Measurements from ENCODE around the gene NAALADL2. TPM values are rescaled to one million over a fixed set of nuclear protein-coding genes. Genes with fewer than 3 reads are reported as not detected.
"Not testable (repeated sequence)": the region's sequence is repeated elsewhere in the genome, so short reads cannot be mapped to it uniquely, and the experiment has no call there.

NAALADL2 gene
- total RNA-seq, 1 donor from 2014 or later = 2.2 TPM

GRCh38 chr3:175046601-175047000 is 187.5 kb downstream of the NAALADL2 start:
- ATAC-seq (ENCODE audit: poor library complexity) (no peak), DNase-seq (no peak)
- intact Hi-C loops (cut with DNase I) = no loop called here

- DNase-seq (no peak), ATAC-seq (ENCODE audit: poor library complexity) (no peak)
- intact Hi-C loops (cut with DNase I) = no loop called here
These were observed 188.7 kb downstream of the NAALADL2 start for GRCh38 chr3:175047786-175048185.

DNA sequence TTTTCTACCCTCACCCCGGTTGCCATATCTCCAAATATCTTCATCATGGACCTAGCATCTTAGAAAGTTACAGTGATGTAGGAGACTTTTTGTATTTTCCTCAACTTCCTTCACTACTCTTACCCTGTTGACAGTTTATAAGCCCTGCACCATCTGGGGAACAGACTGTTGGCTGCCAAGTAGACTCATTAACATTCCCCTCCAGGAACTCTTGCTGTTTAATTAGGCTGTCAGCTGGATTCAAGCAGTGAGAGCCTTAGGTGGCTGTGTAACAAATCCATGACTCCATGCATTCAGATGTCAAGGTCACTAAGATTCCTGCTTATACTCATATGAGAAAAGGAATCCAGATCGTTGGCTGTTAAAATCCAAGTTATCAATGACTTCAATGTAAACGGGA is 198.3 kb downstream of the NAALADL2 start:
- no peak for DNase-seq
- intact Hi-C loops (cut with DNase I) = no loop called here
- no peak for ATAC-seq (ENCODE audit: poor library complexity)

DNA sequence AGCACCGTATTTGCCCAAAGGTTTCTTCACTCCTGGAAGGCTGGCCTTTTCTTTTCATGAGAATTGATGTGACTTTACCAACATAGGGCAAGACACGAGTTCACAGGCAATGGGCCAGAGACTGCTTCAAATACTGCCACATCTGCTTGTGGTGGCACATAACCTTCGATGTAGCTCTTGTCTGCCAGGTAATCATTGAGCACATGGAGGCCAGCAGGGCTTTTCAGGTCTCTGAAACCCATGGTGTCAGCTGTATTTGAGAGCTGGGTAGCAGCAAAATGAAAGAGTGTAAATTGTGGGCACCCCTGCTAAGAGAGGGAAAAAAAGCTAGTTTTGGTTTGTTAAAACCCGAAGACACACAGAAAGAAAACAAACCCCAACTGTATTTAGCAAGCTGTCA is 200.7 kb downstream of the NAALADL2 start:
- no peak for ATAC-seq (ENCODE audit: poor library complexity)
- DNase-seq = no peak
- intact Hi-C loops (cut with DNase I) = no loop called here

DNA sequence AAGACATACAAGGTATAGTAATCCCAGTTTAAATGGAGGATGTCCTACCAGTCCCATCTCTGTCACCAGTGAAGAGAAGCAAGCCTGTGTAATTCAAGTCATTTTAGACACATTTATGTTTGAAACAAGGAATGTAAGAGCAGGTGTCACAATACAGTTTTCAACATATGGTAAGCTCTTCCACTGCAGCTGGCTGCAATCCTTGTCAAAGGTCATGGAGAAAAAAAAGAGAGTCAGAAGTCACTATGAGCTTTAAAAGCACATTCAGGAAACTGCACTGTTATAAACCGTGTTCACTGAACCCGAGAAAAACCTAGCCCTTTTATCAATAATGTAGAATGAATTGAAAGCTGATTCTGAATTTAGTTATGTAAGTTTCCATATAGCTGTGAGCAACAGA is 206.4 kb downstream of the NAALADL2 start:
- DNase-seq (no peak), ATAC-seq (ENCODE audit: poor library complexity) (no peak)
- intact Hi-C loops (cut with DNase I) = no loop called here

GRCh38 chr3:175066617-175067415 is 207.7 kb downstream of the NAALADL2 start:
- ATAC-seq (ENCODE audit: poor library complexity) (no peak), DNase-seq (no peak)
- intact Hi-C loops (cut with DNase I) = no loop called here

DNA sequence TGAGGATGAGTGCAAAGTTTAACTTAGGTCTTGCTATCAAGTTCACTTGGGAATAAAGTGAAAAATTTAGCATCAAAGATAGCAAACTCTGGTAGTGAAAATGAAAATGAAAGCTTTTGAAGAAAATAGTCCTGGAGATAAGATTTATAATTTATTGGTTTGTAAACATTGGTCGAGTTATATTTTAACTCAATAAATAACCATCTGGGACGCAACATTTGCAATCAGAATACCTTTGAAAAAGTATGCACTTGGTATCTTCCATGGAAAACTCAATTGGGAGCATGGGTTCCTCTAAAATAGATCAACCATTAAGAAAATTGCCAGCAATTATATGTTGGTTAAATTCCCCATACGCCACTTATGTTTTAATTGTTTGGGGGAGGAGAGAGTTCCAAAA is 209.5 kb downstream of the NAALADL2 start:
- intact Hi-C loops (cut with DNase I) = no loop called here
- DNase-seq (no peak), ATAC-seq (ENCODE audit: poor library complexity) (no peak)

DNA sequence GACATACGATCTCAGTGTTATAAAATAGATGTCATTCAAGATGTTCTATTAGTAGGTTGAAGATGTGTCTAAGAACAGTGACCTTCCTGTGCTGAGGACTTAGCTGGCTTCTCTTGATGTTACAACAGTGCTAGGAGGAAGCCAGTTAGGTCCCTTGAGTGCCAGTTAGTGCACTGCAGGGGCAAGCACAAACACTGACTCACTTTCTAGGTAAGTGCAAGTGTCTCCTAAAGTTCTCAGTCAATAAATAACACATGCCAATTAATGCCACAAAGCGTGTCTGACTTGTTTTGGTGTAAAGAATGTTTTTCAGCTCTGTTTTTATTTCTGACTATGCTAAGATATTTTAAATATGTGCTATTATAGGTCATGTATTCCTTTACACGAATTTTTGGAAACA is 211.8 kb downstream of the NAALADL2 start:
- DNase-seq (no peak), ATAC-seq (ENCODE audit: poor library complexity) (no peak)
- intact Hi-C loops (cut with DNase I) = no loop called here

GRCh38 chr3:175073219-175073905 is 214.2 kb downstream of the NAALADL2 start:
- DNase-seq (no peak), ATAC-seq (ENCODE audit: poor library complexity) (no peak)
- intact Hi-C loops (cut with DNase I) = no loop called here

GRCh38 chr3:175075269-175075668 is 216.1 kb downstream of the NAALADL2 start:
- ATAC-seq (ENCODE audit: poor library complexity) (no peak), DNase-seq (no peak)
- intact Hi-C loops (cut with DNase I) = no loop called here

GRCh38 chr3:175077216-175077615 is 218.1 kb downstream of the NAALADL2 start:
- no peak for DNase-seq
- intact Hi-C loops (cut with DNase I) = no loop called here
- no peak for ATAC-seq (ENCODE audit: poor library complexity)

DNA sequence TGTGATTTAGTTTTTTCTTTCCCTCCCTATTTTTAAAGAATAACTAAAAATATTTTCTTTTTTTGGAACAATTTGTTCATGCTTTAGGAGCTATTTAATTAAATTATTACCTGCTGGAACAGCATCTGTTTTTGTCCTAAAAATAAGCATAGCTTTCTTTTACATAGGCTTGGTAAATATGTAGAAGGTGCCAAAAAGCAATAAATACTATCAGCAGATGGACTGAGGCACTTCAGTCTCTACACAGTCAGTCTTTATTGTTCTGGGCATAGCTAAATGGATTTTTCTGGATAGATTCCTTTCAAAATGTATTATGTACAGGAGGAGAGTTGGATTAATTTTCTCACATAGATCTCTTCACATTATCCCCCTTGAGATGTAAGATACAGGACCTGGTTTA is 223.5 kb downstream of the NAALADL2 start:
- ATAC-seq (ENCODE audit: poor library complexity) (no peak), DNase-seq (no peak)
- intact Hi-C loops (cut with DNase I) = no loop called here

GRCh38 chr3:175087128-175087527 is 228.0 kb downstream of the NAALADL2 start:
- DNase-seq; ATAC-seq (ENCODE audit: poor library complexity); intact Hi-C loops (cut with DNase I): not testable (repeated sequence)

- ATAC-seq (ENCODE audit: poor library complexity) (no peak), DNase-seq (no peak)
- intact Hi-C loops (cut with DNase I) = no loop called here
These were observed 229.7 kb downstream of the NAALADL2 start for GRCh38 chr3:175088766-175089380.

- DNase-seq (no peak), ATAC-seq (ENCODE audit: poor library complexity) (no peak)
- intact Hi-C loops (cut with DNase I) = no loop called here
These were observed 232.4 kb downstream of the NAALADL2 start for GRCh38 chr3:175091426-175092114.

DNA sequence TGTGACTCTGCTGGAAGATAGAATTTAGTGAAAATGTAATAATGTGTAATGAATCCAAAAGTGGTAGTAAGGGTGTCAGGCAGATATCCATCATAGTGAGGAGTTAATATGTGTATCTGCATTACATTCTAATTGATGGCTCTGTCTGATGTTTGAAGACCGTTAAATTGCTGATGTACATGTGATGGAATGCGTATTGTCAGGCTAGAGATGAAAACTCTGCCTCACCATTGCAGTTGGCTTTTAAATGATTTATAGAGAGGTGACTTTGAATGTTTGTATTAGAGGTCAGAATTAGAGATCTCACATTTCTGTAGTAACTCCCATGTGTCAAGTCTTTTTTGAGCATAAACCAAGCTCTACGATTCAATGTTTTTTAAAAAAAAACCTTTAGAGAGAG is 234.6 kb downstream of the NAALADL2 start:
- ATAC-seq (ENCODE audit: poor library complexity) = no peak
- intact Hi-C loops (cut with DNase I) = no loop called here

DNA sequence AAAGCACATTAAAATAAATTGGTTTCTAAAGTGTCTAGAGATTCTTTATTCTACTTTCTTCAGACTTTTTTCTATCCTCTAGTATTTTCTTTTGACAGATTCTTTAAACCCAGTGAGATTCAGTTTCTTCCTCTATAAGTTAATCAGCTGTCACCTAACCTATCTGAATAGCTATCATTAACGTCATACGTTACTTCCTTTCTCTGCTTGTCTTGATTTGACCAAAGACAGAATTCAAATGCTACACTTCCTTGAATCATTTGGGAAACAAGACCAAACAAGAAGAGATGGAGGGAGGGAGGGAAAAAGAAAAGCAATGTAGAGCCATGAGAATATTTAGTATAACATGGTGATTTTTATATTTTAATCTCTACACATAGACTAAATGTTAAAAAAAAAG is 235.2 kb downstream of the NAALADL2 start:
- ATAC-seq (ENCODE audit: poor library complexity) (no peak), DNase-seq (no peak)
- intact Hi-C loops (cut with DNase I) = no loop called here

More for the DNA sequence above, 234.6 kb downstream of the NAALADL2 start:
- no peak for DNase-seq

DNA sequence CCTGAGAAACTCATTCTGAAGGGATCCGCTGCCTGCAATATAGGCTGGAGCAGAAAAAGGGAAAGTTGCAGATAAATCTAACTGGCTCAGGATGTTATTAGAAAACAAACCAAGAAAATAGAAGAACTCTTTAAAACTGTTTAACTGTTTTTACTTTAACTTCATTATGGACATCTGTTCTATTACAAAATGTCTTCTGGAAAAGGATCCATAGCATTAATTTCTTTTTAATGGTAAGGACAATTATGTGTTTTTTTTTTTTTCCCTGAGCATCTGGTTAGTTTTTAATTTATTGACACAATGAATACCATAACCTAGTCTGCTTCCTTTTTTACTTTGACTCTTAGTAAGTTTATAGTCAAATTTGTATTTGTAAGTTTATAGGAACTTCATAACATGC is 239.5 kb downstream of the NAALADL2 start:
- DNase-seq (no peak), ATAC-seq (ENCODE audit: poor library complexity) (no peak)
- intact Hi-C loops (cut with DNase I) = no loop called here

DNA sequence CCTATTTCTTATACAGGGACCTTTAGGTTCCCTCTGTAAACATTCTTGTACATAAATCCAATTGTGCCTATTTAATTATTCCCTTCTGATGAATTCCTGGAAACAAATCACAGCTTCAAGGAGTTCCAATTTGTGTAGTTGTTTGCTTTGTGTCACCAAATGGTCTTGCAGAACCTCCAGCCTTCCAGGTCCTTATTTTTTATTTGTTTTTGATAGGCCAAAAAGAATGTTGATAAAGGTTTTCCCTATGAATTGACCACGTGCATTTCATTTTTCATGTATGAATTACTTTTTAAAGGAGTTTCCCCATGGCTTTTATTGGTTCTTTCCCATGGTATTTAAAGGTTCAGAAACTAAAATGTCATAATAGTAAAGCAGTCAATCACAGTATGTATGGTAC is 243.0 kb downstream of the NAALADL2 start:
- no peak for ATAC-seq (ENCODE audit: poor library complexity)
- intact Hi-C loops (cut with DNase I) = loop anchor here (5.0 kb wide), 1 partner anchor 1450 kb away; no protein-coding TSS in a partner anchor
- no peak for DNase-seq
